COLO668 (cell line): ENCODE data around the gene VWA8.
"Not testable (repeated sequence)": the region's sequence is repeated elsewhere in the genome, so short reads cannot be mapped to it uniquely, and the experiment has no call there.

Experiments used
- DNase-seq: peaks from one replicate; lab custom pipeline; 2025; ENCODE audit not compliant: unreplicated experiment; lab: John Stamatoyannopoulos, UW

The VWA8 gene

GRCh38 chr13:41928323-41928722 is 32.6 kb downstream of the VWA8 start:
- DNase-seq: no peak

- DNase-seq: no peak
Observed at GRCh38 chr13:41925014-41925413, 35.9 kb downstream of the VWA8 start.

GRCh38 chr13:41922894-41923293 is 38.0 kb downstream of the VWA8 start:
- not testable (repeated sequence) for DNase-seq

GRCh38 chr13:41919741-41920487 is 41.0 kb downstream of the VWA8 start:
- DNase-seq: peak; percentile 80

- no peak for DNase-seq
Observed at GRCh38 chr13:41919031-41919740, 41.7 kb downstream of the VWA8 start.

- DNase-seq: no peak
Observed at GRCh38 chr13:41917641-41918040, 43.3 kb downstream of the VWA8 start.

GRCh38 chr13:41916173-41916954 is 44.5 kb downstream of the VWA8 start:
- no peak for DNase-seq

GRCh38 chr13:41915081-41915480 is 45.8 kb downstream of the VWA8 start:
- no peak for DNase-seq

- DNase-seq: no peak
Observed at GRCh38 chr13:41914552-41914951, 46.4 kb downstream of the VWA8 start.

GRCh38 chr13:41909506-41909905 is 51.4 kb downstream of the VWA8 start:
- DNase-seq: peak; percentile 42

GRCh38 chr13:41905600-41906254 is 55.2 kb downstream of the VWA8 start:
- no peak for DNase-seq

- no peak for DNase-seq
Observed at GRCh38 chr13:41900918-41901317, 60.0 kb downstream of the VWA8 start.

GRCh38 chr13:41898411-41898810 is 62.5 kb downstream of the VWA8 start:
- DNase-seq: not testable (repeated sequence)

- DNase-seq: no peak
Observed at GRCh38 chr13:41897126-41897525, 63.8 kb downstream of the VWA8 start.

GRCh38 chr13:41895478-41895877 is 65.4 kb downstream of the VWA8 start:
- DNase-seq: no peak

GRCh38 chr13:41891119-41891518 is 69.8 kb downstream of the VWA8 start:
- no peak for DNase-seq

GRCh38 chr13:41883147-41883546 is 77.8 kb downstream of the VWA8 start:
- no peak for DNase-seq

- DNase-seq: not testable (repeated sequence)
Observed at GRCh38 chr13:41881890-41882289, 79.0 kb downstream of the VWA8 start.

- no peak for DNase-seq
Observed at GRCh38 chr13:41880966-41881365, 79.9 kb downstream of the VWA8 start.

- DNase-seq: no peak
Observed at GRCh38 chr13:41864658-41865057, 96.3 kb downstream of the VWA8 start.

- not testable (repeated sequence) for DNase-seq
Observed at GRCh38 chr13:41862659-41863058, 98.2 kb downstream of the VWA8 start.
